ENCODE data around the gene ZPR1.

DNA sequence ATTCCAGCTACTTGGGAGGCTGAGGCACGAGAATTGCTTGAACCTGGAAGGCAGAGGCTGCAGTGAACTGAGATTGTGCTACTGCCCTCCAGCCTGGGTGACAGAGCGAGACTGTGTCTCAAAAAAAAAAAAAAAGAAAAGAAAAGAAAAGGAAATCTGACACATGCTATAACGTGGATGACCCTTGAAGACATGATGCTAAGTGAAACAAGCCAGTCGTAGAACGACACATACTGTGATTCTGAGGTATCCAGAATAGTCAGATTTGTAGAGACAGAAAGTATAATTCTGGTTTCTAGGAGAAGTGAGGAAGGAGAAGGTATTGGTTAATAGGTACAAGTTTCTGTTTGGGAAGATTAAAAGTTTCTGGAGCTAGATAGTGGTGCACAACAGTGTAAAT, 10.5 kb upstream of the ZPR1 start:
- TF ChIP-seq, protein P1, sequence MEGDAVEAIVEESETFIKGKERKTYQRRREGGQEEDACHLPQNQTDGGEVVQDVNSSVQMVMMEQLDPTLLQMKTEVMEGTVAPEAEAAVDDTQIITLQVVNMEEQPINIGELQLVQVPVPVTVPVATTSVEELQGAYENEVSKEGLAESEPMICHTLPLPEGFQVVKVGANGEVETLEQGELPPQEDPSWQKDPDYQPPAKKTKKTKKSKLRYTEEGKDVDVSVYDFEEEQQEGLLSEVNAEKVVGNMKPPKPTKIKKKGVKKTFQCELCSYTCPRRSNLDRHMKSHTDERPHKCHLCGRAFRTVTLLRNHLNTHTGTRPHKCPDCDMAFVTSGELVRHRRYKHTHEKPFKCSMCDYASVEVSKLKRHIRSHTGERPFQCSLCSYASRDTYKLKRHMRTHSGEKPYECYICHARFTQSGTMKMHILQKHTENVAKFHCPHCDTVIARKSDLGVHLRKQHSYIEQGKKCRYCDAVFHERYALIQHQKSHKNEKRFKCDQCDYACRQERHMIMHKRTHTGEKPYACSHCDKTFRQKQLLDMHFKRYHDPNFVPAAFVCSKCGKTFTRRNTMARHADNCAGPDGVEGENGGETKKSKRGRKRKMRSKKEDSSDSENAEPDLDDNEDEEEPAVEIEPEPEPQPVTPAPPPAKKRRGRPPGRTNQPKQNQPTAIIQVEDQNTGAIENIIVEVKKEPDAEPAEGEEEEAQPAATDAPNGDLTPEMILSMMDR (IDR thresholded peaks at IDR 0.05; ENCODE audit: low read depth, low read length, missing input control), result no peak
- TF ChIP-seq REST (IDR thresholded peaks at IDR 0.05), result no peak
- TF ChIP-seq, protein P2, sequence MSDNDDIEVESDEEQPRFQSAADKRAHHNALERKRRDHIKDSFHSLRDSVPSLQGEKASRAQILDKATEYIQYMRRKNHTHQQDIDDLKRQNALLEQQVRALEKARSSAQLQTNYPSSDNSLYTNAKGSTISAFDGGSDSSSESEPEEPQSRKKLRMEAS (IDR thresholded peaks at IDR 0.05), result no peak
- TF ChIP-seq, protein P3, sequence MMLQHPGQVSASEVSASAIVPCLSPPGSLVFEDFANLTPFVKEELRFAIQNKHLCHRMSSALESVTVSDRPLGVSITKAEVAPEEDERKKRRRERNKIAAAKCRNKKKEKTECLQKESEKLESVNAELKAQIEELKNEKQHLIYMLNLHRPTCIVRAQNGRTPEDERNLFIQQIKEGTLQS (IDR thresholded peaks at IDR 0.05), result no peak
- TF ChIP-seq JUND (IDR thresholded peaks at IDR 0.05), result no peak
- no peak for TF ChIP-seq GABPA (IDR thresholded peaks at IDR 0.05 in 1 of 2, conservative IDR thresholded peaks at IDR 0.05 in 1 of 2)
- no peak for TF ChIP-seq SP1 (IDR thresholded peaks at IDR 0.05)
- TF ChIP-seq RAD21 (IDR thresholded peaks at IDR 0.05), result no peak
- no peak for TF ChIP-seq YY1 (IDR thresholded peaks at IDR 0.05)
- TF ChIP-seq HNF4G (IDR thresholded peaks at IDR 0.05), result no peak

Measured in liver (tissue), 3 donors.